IPS DF 4.7 (cell line): ENCODE measurements around the gene SAMD5.
"Not testable (repeated sequence)": the region's sequence is repeated elsewhere in the genome, so short reads cannot be mapped to it uniquely, and the experiment has no call there.

Source experiments
- DNase-seq: peaks from one replicate; pipeline ENCODE4 v3.0.0-alpha.2; 2013; ENCODE audit warnings: low spot score; ENCODE audit errors: extremely low read depth

Gene SAMD5

GRCh38 chr6:147528511-147529145 lies 20.1 kb downstream of the SAMD5 start:
- no peak for DNase-seq

- no peak for DNase-seq
Measured at GRCh38 chr6:147530132-147531060, 21.9 kb downstream of the SAMD5 start.

- no peak for DNase-seq
Measured at GRCh38 chr6:147531321-147531720, 22.8 kb downstream of the SAMD5 start.

- no peak for DNase-seq
Measured at GRCh38 chr6:147534116-147534860, 25.8 kb downstream of the SAMD5 start.

GRCh38 chr6:147538821-147539220 lies 30.3 kb downstream of the SAMD5 start:
- DNase-seq, result no peak

GRCh38 chr6:147540075-147540474 lies 31.6 kb downstream of the SAMD5 start:
- no peak for DNase-seq

- DNase-seq, result not testable (repeated sequence)
Measured at GRCh38 chr6:147542436-147542835, 33.9 kb downstream of the SAMD5 start.

- DNase-seq, result no peak
Measured at GRCh38 chr6:147544420-147544819, 35.9 kb downstream of the SAMD5 start.

GRCh38 chr6:147546501-147547368 lies 38.2 kb downstream of the SAMD5 start:
- no peak for DNase-seq

- DNase-seq, result no peak
Measured at GRCh38 chr6:147547369-147547902, 38.9 kb downstream of the SAMD5 start.

- DNase-seq, result no peak
Measured at GRCh38 chr6:147548921-147549475, 40.5 kb downstream of the SAMD5 start.

GRCh38 chr6:147549531-147549930 lies 41.0 kb downstream of the SAMD5 start:
- DNase-seq, result no peak

- no peak for DNase-seq
Measured at GRCh38 chr6:147551976-147552375, 43.5 kb downstream of the SAMD5 start.

GRCh38 chr6:147553099-147553498 lies 44.6 kb downstream of the SAMD5 start:
- DNase-seq, result no peak

GRCh38 chr6:147554281-147554680 lies 45.8 kb downstream of the SAMD5 start:
- DNase-seq, result no peak

- DNase-seq, result no peak
Measured at GRCh38 chr6:147559006-147559405, 50.5 kb downstream of the SAMD5 start.

- no peak for DNase-seq
Measured at GRCh38 chr6:147560670-147561069, 52.2 kb downstream of the SAMD5 start.

GRCh38 chr6:147561726-147562125 lies 53.2 kb downstream of the SAMD5 start:
- no peak for DNase-seq

- no peak for DNase-seq
Measured at GRCh38 chr6:147563472-147563871, 55.0 kb downstream of the SAMD5 start.

- DNase-seq, result no peak
Measured at GRCh38 chr6:147564556-147564955, 56.1 kb downstream of the SAMD5 start.
